Neural progenitor cell (in vitro differentiated cells): Measurements from ENCODE around the gene ZNF57. TPM values are rescaled to one million over a fixed set of nuclear protein-coding genes. Genes with fewer than 3 reads are reported as not detected.

Source experiments
- DNase-seq: peaks from one replicate; pipeline ENCODE4 v3.0.0-alpha.2; 2016; ENCODE audit warnings: low spot score
- H2AFZ ChIP-seq: fragments of 200-600 bp; sonication (generic); replicated peaks from 2 replicates; pipeline ENCODE4 v1.6.1; 2016; ENCODE audit warnings: antibody characterized with exemption
- H3F3A ChIP-seq: fragments of 200-600 bp; sonication (generic); 2 replicates; pipeline ENCODE4 v1.6.1; 2016; ENCODE audit warnings: antibody characterized with exemption, low read depth
- H3K27ac ChIP-seq: fragments of 200-600 bp; sonication (generic); 2 replicates; pipeline ENCODE4 v1.5.1; 2016; ENCODE audit warnings: mild to moderate bottlenecking
- H3K27me3 ChIP-seq: fragments of 200-600 bp; sonication (generic); 2 replicates; pipeline ENCODE4 v1.6.1; 2016; ENCODE audit warnings: mild to moderate bottlenecking, moderate library complexity
- H3K36me3 ChIP-seq: fragments of 200-600 bp; sonication (generic); 2 replicates; pipeline ENCODE4 v1.5.1; 2016
- H3K4me1 ChIP-seq: fragments of 200-600 bp; sonication (generic); 2 replicates; pipeline ENCODE4 v1.6.1; 2016; ENCODE audit warnings: mixed run types
- H3K4me2 ChIP-seq: fragments of 200-600 bp; sonication (generic); 2 replicates; pipeline ENCODE4 v1.6.1; 2016
- H3K4me3 ChIP-seq: fragments of 200-600 bp; sonication (generic); 2 replicates; pipeline ENCODE4 v1.5.1; 2016
- H3K79me2 ChIP-seq: fragments of 200-600 bp; sonication (generic); 2 replicates; pipeline ENCODE4 v1.6.1; 2016; ENCODE audit warnings: low read depth
- H3K9ac ChIP-seq: fragments of 200-600 bp; sonication (generic); 2 replicates; pipeline ENCODE4 v1.6.1; 2016
- H3K9me3 ChIP-seq: fragments of 200-600 bp; sonication (generic); 2 replicates; pipeline ENCODE4 v1.5.1; 2016; ENCODE audit warnings: low read depth
- H4K20me1 ChIP-seq: fragments of 200-600 bp; sonication (generic); 2 replicates; pipeline ENCODE4 v1.6.1; 2016; ENCODE audit warnings: low read depth
- H3K27ac Mint-ChIP-seq: 3 replicates; pipeline ENCODE4 v1.8.0; 2021; ENCODE audit warnings: mixed read lengths
- H3K27me3 Mint-ChIP-seq: 2 replicates; pipeline ENCODE4 v1.8.0; 2022; ENCODE audit warnings: low read depth, mild to moderate bottlenecking, inconsistent platforms, moderate library complexity, mixed read lengths; ENCODE audit not compliant: insufficient read depth
- H3K36me3 Mint-ChIP-seq: 3 replicates; pipeline ENCODE4 v1.8.0; 2021; ENCODE audit warnings: mixed read lengths
- H3K4me1 Mint-ChIP-seq: 3 replicates; pipeline ENCODE4 v1.8.0; 2021; ENCODE audit warnings: mixed read lengths
- H3K4me3 Mint-ChIP-seq: 3 replicates; pipeline ENCODE4 v1.8.0; 2021; ENCODE audit warnings: mild to moderate bottlenecking, moderate library complexity, mixed read lengths
- H3K9me3 Mint-ChIP-seq: 3 replicates; pipeline ENCODE4 v1.8.0; 2020; ENCODE audit warnings: mixed read lengths
- CTCF ChIP-seq: fragments of 200-600 bp; sonication (generic); IDR thresholded peaks from 2 replicates; pipeline ENCODE4 v1.5.1; 2017; ENCODE audit warnings: antibody characterized with exemption, mild to moderate bottlenecking
- EZH2 ChIP-seq: fragments of 200-600 bp; sonication (generic); IDR thresholded peaks from 2 replicates; pipeline ENCODE4 v1.6.1; 2017; ENCODE audit warnings: antibody characterized with exemption, mild to moderate bottlenecking, moderate library complexity
- EZH2phosphoT487 ChIP-seq: fragments of 200-600 bp; sonication (generic); IDR thresholded peaks from 2 replicates; pipeline ENCODE4 v1.6.1; 2017; ENCODE audit warnings: antibody characterized with exemption
- total RNA-seq: library from RNA; depleted of rRNA; stranded (reverse); fragments of >200 nt; gene quantifications from 2 replicates; pipeline ENCODE4 v1.2.3, GENCODE V29; 2015; ENCODE audit warnings: low replicate concordance

The ZNF57 gene
- total RNA-seq, 1 donor from 2014 or later, result 5.6 TPM

DNA sequence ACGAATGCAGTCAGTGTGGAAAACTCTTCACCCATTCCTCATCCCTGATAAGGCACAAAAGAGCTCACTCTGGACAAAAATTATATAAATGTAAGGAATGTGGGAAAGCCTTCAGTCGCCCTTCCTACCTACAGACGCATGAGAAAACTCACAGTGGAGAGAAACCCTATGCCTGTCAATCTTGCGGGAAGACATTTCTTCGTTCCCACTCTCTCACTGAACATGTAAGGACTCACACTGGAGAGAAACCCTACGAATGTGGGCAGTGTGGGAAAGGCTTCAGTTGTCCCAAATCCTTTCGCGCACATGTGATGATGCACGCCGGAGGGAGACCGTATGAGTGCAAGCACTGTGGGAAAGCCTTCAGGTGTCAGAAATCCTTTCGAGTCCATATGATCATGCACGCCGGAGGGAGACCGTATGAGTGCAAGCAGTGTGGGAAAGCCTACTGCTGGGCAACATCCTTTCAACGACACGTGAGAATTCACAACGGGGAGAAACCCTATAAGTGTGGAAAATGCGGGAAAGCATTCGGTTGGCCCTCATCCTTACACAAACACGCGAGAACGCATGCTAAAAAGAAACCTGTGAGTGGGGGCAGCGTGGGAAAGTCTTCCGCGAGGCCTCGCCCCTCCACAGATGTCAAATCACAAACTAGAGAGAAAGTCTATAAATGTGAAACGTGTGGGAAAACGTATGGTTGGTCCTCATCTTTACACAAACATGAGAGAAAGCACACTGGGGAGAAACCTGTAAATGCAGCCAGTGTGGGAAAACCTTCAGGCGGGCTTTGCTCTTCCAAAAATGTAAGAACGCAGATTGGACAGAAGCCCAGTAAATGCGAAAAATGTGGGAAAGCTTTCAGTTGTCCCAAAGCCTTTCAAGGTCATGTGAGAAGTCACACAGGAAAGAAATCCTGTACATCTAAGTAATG lies 23.1 kb upstream of the ZNF57 start:
- no peaks in the 10 kb centered on the region for H3K4me1 Mint-ChIP-seq
- Histone ChIP-seq H3K27me3 (no peaks in the 10 kb centered on the region), H3K4me1 (no peaks in the 10 kb centered on the region), H3F3A (peaks cover 4% of the 10 kb centered on the region), H3K4me2 (no peak overlapping the region), H3K79me2 (no peaks in the 10 kb centered on the region), H3K36me3 (no peaks in the 10 kb centered on the region), H2AFZ (no peak overlapping the region), H3K9me3 (peaks cover 26% of the 10 kb centered on the region), H3K9ac (no peak overlapping the region), H4K20me1 (no peaks in the 10 kb centered on the region), H3K27ac (no peak overlapping the region), H3K4me3 (no peak overlapping the region)
- no peak overlapping the region for H3K4me3 Mint-ChIP-seq
- DNase-seq, result no peak
- no peak for TF ChIP-seq CTCF
- no peak for TF ChIP-seq EZH2
- TF ChIP-seq EZH2phosphoT487, result no peak
- no peak overlapping the region for H3K27ac Mint-ChIP-seq
- peaks cover 47% of the 10 kb centered on the region for H3K9me3 Mint-ChIP-seq
- no peaks in the 10 kb centered on the region for H3K36me3 Mint-ChIP-seq
- peaks cover 4% of the 10 kb centered on the region for H3K27me3 Mint-ChIP-seq

GRCh38 chr19:2883686-2884439 lies 16.9 kb upstream of the ZNF57 start:
- Histone ChIP-seq H3K4me3 (no peak overlapping the region), H4K20me1 (no peaks in the 10 kb centered on the region), H3K9ac (no peak overlapping the region), H3K4me2 (no peak overlapping the region), H3K79me2 (no peaks in the 10 kb centered on the region), H3F3A (no peaks in the 10 kb centered on the region), H3K9me3 (peaks cover 3% of the 10 kb centered on the region), H3K27ac (no peak overlapping the region), H3K36me3 (no peaks in the 10 kb centered on the region), H3K27me3 (no peaks in the 10 kb centered on the region), H2AFZ (no peak overlapping the region), H3K4me1 (no peaks in the 10 kb centered on the region)
- Mint-ChIP-seq H3K4me3 (no peak overlapping the region), H3K27me3 (peaks cover 5% of the 10 kb centered on the region), H3K4me1 (no peaks in the 10 kb centered on the region), H3K9me3 (peaks cover 29% of the 10 kb centered on the region), H3K27ac (no peak overlapping the region), H3K36me3 (no peaks in the 10 kb centered on the region)
- no peak for TF ChIP-seq EZH2phosphoT487
- TF ChIP-seq EZH2, result no peak
- TF ChIP-seq CTCF, result no peak
- DNase-seq, result no peak

DNA sequence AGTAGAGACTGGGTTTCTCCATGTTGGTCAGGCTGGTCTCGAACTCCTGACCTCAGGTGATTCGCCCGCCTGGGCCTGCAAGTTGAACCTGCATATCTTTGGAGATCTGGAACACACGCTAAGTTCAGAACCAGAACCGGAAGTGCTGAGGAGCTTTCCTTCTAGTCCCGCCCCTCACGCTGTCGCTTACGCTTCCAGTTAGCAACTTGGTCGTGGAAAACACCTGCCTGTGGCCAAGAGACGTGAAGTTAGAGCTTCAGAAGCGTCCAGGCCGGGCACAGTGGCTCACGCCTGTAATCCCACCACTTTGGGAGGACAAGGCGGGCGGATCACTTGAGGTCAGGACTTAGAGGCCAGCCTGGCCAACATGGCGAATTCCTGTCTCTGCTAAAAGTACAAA lies 15.0 kb upstream of the ZNF57 start:
- H3K27me3 Mint-ChIP-seq, result peaks cover 5% of the 10 kb centered on the region
- Histone ChIP-seq H3K79me2 (no peaks in the 10 kb centered on the region), H3K9ac (no peak overlapping the region), H3F3A (no peaks in the 10 kb centered on the region), H3K27ac (no peak overlapping the region), H3K4me1 (no peaks in the 10 kb centered on the region), H3K9me3 (no peaks in the 10 kb centered on the region), H3K36me3 (no peaks in the 10 kb centered on the region), H3K27me3 (no peaks in the 10 kb centered on the region), H3K4me2 (no peak overlapping the region), H2AFZ (no peak overlapping the region), H4K20me1 (no peaks in the 10 kb centered on the region), H3K4me3 (no peak overlapping the region)
- no peak overlapping the region for H3K4me3 Mint-ChIP-seq
- DNase-seq, result no peak
- H3K36me3 Mint-ChIP-seq, result no peaks in the 10 kb centered on the region
- H3K27ac Mint-ChIP-seq, result no peak overlapping the region
- no peaks in the 10 kb centered on the region for H3K4me1 Mint-ChIP-seq
- peaks cover 25% of the 10 kb centered on the region for H3K9me3 Mint-ChIP-seq
- TF ChIP-seq CTCF (no peak), EZH2 (no peak), EZH2phosphoT487 (no peak)
